NCI-H345 treated with DMSO at 0.1 percent for 48 hours (cell line): Measurements from ENCODE around the gene NINL.
"Not testable (repeated sequence)": the region's sequence is repeated elsewhere in the genome, so short reads cannot be mapped to it uniquely, and the experiment has no call there.

Source experiments
- DNase-seq: peaks from one replicate; lab custom pipeline; 2025; ENCODE audit not compliant: unreplicated experiment; lab: John Stamatoyannopoulos, UW

NINL gene

GRCh38 chr20:25552977-25553376, 32.4 kb downstream of the NINL start:
- no peak for DNase-seq

- no peak for DNase-seq
Observed at GRCh38 chr20:25551413-25552215, 33.7 kb downstream of the NINL start.

DNA sequence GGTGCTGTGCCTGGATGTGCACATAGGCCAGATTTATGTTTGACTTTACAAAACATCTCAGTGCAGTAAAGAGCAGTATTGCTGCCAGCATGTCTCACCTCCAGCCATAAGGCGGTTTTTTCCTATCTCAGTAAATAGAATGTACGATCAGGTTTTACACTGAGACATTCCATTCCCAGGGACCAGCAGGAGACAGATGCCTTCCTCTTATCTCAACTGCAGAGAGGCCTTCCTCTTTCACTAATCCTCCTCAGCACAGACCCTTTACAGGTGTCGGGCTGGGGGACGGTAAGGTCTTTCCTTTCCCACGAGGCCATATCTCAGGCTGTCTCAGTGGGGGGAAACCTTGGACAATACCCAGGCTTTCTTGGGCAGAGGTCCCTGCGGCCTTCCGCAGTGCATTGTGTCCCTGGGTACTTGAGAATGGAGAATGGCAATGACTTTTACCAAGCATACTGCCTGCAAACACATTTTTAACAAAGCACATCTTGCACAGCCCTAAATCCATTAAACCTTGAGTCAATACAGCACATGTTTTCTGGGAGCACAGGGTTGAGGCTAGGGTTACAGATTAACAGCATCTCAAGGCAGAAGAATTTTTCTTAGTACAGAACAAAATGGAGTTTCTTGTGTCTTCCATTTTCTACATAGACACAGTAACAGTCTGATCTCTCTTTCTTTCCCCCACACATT, 34.5 kb downstream of the NINL start:
- not testable (repeated sequence) for DNase-seq

DNA sequence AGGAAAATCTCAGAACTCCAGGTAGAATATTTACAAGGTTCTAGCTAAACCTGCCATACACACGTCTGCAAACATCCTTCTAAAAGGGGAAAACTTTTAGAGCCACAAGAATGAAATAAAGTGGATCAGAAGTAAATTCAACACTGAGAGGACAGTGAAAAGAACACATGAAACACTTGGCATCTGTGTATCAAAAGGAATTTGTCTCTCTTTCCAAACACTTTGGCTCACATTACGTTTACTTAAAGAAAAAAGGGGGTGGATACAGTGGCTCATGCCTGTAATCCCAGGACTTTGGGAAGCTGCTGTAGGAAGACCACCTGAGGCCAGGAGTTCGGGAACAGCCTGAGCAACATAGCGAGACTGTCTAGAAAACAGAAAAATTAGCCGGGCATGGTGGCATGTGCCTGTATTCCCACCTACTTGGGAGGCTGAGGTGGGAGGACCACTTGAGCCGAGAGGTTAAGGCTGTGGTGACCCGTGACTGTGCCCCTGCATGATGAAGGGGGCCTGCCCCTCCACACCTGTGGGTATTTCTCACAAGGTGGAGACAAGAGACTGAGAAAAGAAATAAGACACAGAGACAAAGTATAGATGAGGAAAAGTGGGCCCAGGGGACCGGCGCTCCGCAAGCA, 35.4 kb downstream of the NINL start:
- no peak for DNase-seq

DNA sequence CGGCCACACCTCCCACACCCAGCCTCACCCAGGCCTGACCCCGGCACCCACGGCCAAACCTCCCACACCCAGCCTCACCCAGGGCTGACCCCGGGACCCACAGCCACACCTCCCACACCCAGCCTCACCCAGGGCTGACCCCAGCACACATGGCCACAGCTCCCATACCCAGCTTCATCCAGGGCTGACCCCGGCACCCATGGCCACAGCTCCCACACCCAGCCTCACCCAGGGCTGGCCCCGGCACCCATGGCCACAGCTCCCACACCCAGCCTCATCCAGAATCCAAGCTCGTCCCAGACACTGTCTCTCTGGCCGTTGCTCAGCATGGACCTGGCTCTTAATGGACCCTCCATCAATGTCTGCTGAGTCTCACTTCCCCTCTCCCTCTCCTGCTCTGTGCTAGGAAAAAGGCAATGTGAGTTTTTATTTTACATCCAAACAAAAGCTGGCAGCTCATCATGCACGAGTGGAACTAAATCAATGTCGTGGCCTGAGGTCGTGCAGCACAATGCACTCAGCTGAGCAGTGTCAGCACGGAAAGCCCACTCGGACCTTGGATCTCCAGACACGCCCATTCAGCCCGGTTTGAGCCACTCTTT, 36.1 kb downstream of the NINL start:
- DNase-seq, result no peak

DNA sequence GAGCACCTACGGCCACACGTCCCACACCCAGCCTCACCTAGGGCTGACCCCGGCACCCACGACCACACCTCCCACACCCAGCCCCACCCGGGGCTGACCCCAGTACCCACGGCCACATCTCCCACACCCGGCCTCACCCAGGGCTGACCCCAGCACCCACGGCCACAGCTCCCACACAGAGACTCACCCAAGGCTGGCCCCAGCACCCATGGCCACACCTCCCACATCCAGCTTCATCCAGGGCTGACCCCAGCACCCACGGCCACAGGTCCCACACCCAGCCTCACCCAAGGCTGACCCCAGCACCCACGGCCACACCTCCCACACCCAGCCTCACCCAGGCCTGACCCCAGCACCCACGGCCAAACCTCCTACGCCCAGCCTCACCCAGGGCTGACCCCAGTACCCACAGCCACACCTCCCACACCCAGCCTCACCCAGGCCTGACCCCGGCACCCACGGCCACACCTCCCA, 36.7 kb downstream of the NINL start:
- no peak for DNase-seq

GRCh38 chr20:25547999-25548398, 37.3 kb downstream of the NINL start:
- DNase-seq, result no peak

DNA sequence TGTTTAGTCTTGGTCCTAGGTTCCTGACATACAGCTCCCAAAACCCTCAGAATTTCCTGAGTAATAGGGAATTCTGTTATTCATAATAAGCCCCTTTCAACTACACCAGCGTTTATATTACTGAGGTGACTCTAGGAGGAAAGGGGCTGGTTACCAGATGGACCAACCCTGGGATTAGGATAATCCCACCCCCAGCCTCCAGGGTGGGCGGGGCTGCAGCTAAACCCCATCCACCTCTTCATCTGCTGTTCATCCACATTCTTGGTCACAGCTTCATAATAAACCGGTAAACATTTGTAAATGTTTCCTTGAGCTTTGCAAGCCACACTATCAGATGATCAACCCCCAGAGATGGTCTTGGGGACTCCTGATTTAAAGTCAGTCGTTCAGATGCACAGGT, 38.3 kb downstream of the NINL start:
- no peak for DNase-seq

GRCh38 chr20:25546048-25546447, 39.3 kb downstream of the NINL start:
- DNase-seq, result no peak

DNA sequence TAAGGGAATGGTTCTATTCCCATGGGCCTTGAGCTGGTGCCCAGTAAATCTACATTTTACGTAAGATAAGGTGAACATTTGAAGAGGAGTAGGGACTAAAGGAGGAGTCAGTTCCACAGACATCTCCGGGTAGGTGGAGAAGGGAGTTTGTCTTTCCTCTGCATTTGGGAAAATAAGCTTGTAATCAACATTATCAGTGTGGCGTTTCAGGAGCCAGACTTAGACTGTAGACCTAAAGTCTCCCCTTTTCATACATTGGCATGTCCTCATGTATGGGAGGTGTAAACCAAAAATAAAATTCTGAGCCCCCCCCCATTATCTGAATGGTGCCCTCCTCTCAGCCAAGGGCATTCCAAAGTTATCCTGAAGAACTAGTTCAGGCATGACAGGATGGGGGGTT, 40.2 kb downstream of the NINL start:
- DNase-seq, result no peak

DNA sequence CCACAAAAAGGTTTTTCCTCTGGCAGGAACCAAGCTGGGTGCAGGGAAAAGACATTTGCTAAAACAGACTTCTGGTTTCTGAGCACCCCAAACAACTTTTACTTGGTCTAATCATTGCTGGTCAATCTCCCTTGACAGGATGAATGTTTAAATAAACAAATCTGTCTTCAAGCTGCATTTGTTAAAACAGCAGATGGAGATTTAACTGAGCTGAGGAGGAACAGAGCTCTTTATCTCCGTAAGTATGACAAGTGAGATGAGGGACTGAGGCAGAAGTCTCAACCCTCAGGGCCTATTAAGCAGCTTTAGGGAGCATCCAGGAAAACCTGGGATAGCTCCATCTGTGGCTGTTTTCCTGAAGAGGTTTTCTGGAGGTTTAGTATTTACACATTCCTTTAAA, 40.6 kb downstream of the NINL start:
- DNase-seq, result no peak

DNA sequence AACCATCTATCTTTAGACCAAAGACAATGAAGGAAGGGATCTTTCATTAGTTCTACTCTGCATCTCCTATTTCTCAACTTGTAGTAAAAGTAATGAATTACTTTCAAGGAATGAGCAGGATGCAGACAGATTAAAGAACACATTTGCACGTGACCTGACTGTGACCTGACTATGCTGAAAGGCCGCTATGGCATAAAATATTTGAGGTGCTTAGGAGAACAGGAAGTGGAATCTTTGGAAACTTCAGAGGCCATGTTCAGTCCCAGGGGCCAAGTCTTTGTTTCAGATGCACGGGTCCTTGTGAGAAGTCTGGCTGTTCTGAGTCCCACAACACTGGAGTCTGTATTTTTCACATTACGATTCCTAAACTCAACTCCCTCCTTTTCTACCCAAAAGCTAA, 41.0 kb downstream of the NINL start:
- DNase-seq, result no peak

GRCh38 chr20:25543068-25543467, 42.3 kb downstream of the NINL start:
- no peak for DNase-seq

- no peak for DNase-seq
Observed at GRCh38 chr20:25541676-25542075, 43.7 kb downstream of the NINL start.

- DNase-seq, result no peak
Observed at GRCh38 chr20:25539742-25540672, 45.3 kb downstream of the NINL start.

- no peak for DNase-seq
Observed at GRCh38 chr20:25538838-25539665, 46.3 kb downstream of the NINL start.

DNA sequence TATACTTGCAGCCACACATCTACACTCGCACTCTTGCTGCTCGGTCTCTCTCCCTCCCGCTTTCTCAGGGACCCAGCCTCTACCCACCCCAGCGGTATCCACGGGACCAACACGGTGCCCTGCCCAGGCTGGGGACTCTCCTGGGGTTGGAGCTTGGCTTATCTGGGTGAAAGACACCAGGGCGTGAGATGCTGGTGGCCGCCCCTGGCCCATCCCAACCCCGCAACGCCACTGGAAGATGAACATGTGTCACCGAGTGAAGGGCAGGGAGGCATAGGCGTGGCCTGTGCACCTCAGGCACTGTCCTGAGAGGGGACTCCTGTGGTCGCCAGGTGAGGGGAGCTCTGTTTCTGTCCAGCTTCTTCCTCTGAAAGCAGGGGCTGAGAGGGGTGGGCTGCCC, 47.4 kb downstream of the NINL start:
- DNase-seq, result no peak

DNA sequence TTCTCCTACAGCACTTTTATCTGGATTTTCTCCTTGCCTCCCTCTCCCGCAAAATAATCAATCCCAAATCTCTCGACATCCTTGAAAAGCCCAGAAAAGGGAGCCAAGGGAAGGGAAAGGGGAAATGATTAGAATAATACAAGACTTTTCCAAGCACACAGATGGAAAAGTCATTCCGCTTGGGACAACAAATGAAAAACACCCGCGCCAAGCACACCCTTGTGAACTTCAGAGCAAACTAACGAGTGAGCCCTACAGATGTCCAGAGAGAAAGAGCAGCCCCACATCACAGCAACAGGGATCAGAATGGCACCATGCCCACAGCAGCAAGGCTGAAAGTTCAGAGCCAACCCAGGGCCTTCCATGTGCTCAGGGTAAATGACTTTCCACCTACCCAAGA, 49.6 kb downstream of the NINL start:
- DNase-seq, result no peak

DNA sequence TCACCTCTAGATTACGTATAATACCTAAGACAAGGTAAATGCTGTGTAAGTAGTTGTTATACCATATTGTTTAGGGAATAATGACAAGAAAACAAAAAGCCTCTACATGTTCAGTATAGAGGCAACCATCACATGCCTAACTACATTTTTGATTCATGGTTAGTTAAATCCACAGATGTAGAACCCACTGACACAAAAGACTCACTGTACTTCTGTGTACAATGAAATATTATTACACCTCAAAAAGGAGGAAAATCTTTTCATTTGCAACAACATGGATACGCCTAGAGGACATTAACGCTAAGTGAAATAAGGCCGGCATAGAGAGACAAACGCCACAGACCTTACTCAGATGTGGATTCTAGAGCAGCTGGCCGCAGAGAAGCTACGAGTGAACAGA, 50.5 kb downstream of the NINL start:
- DNase-seq, result no peak
